Hepatocyte (in vitro differentiated cells): ENCODE results near the gene PLCB2. TPM values are rescaled to one million over a fixed set of nuclear protein-coding genes. Genes with fewer than 3 reads are reported as not detected.
A peak's percentile ranks its signal among the peaks of the same experiment; 100 is the strongest.

ENCODE experiments used
- DNase-seq: peaks from one replicate; pipeline ENCODE4 v3.0.0-alpha.2; 2016; ENCODE audit warnings: low spot score
- H2AFZ ChIP-seq: fragments of 200-600 bp; sonication (generic); 2 replicates; pipeline ENCODE4 v1.6.0; 2016; ENCODE audit warnings: antibody characterized with exemption, mild to moderate bottlenecking
- H3K27ac ChIP-seq: fragments of 200-600 bp; sonication (generic); 2 replicates; pipeline ENCODE4 v1.5.1; 2016; ENCODE audit warnings: mild to moderate bottlenecking
- H3K27me3 ChIP-seq: fragments of 200-600 bp; sonication (generic); 2 replicates; pipeline ENCODE4 v1.6.1; 2016
- H3K36me3 ChIP-seq: fragments of 200-600 bp; sonication (generic); replicated peaks from 2 replicates; pipeline ENCODE4 v1.5.1; 2016; ENCODE audit warnings: low read depth; ENCODE audit not compliant: insufficient read depth
- H3K4me1 ChIP-seq: fragments of 200-600 bp; sonication (generic); 2 replicates; pipeline ENCODE4 v1.5.1; 2016; ENCODE audit warnings: mild to moderate bottlenecking, moderate library complexity; ENCODE audit not compliant: insufficient read depth
- H3K4me2 ChIP-seq: fragments of 200-600 bp; sonication (generic); 2 replicates; pipeline ENCODE4 v1.6.0; 2016
- H3K4me3 ChIP-seq: fragments of 200-600 bp; sonication (generic); 2 replicates; pipeline ENCODE4 v1.5.1; 2016; ENCODE audit warnings: mild to moderate bottlenecking
- H3K79me2 ChIP-seq: fragments of 200-600 bp; sonication (generic); 2 replicates; pipeline ENCODE4 v1.6.0; 2017; ENCODE audit warnings: mild to moderate bottlenecking
- H3K9me2 ChIP-seq: fragments of 200-600 bp; sonication (generic); replicated peaks from 2 replicates; pipeline ENCODE4 v1.6.0; 2017; ENCODE audit warnings: mild to moderate bottlenecking; ENCODE audit not compliant: insufficient read depth
- H3K9me3 ChIP-seq: fragments of 200-600 bp; sonication (generic); 2 replicates; pipeline ENCODE4 v1.5.1; 2016; ENCODE audit warnings: low read depth, mild to moderate bottlenecking
- H4K20me1 ChIP-seq: fragments of 200-600 bp; sonication (generic); 2 replicates; pipeline ENCODE4 v1.6.0; 2016; ENCODE audit warnings: mild to moderate bottlenecking; ENCODE audit not compliant: insufficient read depth, poor library complexity, severe bottlenecking
- EZH2 ChIP-seq: fragments of 200-600 bp; sonication (generic); IDR thresholded peaks from 2 replicates; pipeline ENCODE4 v1.6.1; 2016; ENCODE audit warnings: antibody characterized with exemption, mild to moderate bottlenecking, borderline replicate concordance
- EZH2phosphoT487 ChIP-seq: fragments of 200-600 bp; sonication (generic); IDR thresholded peaks from one replicate; pipeline ENCODE4 v1.6.1; 2018; ENCODE audit warnings: antibody characterized with exemption, mild to moderate bottlenecking, low read depth, moderate library complexity; ENCODE audit not compliant: unreplicated experiment, severe bottlenecking
- WGBS: methylation state at CpG from one replicate; pipeline ENCODE4 v1.1.6; 2016; ENCODE audit warnings: low lambda C conversion rate; ENCODE audit errors: missing lambda C conversion rate; 5-methylcytosine and 5-hydroxymethylcytosine counted together
- polyA plus RNA-seq: library from polyadenylated mRNA; unstranded; fragments of >200 nt; fragmentation: Nextera tagmentation; extraction: Ambion mirVana; gene quantifications from 2 replicates; pipeline ENCODE4 v1.2.1, GENCODE V29; 2016
- total RNA-seq: library from RNA; depleted of rRNA; stranded (reverse); fragments of >200 nt; gene quantifications from 2 replicates; pipeline ENCODE4 v1.2.3, GENCODE V29; 2014
- TF ChIP-seq, protein P1 (sequence below): fragments of 200-600 bp; sonication (generic); IDR thresholded peaks from 2 replicates; pipeline ENCODE4 v1.5.1; 2016; ENCODE audit warnings: antibody characterized with exemption, mild to moderate bottlenecking; ENCODE audit not compliant: poor library complexity

Gene PLCB2
- 1.0 and 1.7 TPM in 2 replicates for total RNA-seq
- polyA plus RNA-seq: 4.4 and 4.9 TPM in 2 replicates

- no peaks in the 10 kb centered on the region for H3K9me3 ChIP-seq
- H2AFZ ChIP-seq: no peak within 1 kb of the TSS
- H3K4me3 ChIP-seq: no peak within 1 kb of the TSS
- H3K36me3 ChIP-seq: no peaks in the 10 kb centered on the region
- DNase-seq: no peak
- WGBS: 46% methylated on average over 13 of the region's 15 CpGs
- TF ChIP-seq EZH2 (no peak), EZH2phosphoT487 (no peak)
- TF ChIP-seq, protein P1, sequence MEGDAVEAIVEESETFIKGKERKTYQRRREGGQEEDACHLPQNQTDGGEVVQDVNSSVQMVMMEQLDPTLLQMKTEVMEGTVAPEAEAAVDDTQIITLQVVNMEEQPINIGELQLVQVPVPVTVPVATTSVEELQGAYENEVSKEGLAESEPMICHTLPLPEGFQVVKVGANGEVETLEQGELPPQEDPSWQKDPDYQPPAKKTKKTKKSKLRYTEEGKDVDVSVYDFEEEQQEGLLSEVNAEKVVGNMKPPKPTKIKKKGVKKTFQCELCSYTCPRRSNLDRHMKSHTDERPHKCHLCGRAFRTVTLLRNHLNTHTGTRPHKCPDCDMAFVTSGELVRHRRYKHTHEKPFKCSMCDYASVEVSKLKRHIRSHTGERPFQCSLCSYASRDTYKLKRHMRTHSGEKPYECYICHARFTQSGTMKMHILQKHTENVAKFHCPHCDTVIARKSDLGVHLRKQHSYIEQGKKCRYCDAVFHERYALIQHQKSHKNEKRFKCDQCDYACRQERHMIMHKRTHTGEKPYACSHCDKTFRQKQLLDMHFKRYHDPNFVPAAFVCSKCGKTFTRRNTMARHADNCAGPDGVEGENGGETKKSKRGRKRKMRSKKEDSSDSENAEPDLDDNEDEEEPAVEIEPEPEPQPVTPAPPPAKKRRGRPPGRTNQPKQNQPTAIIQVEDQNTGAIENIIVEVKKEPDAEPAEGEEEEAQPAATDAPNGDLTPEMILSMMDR: peak; percentile 10
- no peaks in the 10 kb centered on the region for H4K20me1 ChIP-seq
- no peak within 1 kb of the TSS for H3K4me2 ChIP-seq
- no peaks in the 10 kb centered on the region for H3K79me2 ChIP-seq
- no peaks in the 10 kb centered on the region for H3K9me2 ChIP-seq
- H3K27me3 ChIP-seq: peaks cover 10% of the 10 kb centered on the region
- peaks cover 13% of the 10 kb centered on the region for H3K4me1 ChIP-seq
- H3K27ac ChIP-seq: no peak within 1 kb of the TSS
Measured at GRCh38 chr15:40307421-40308211, at the start of gene PLCB2. TSS of gene PLCB2 (minus strand) at chr15:40307935. CDS start at chr15:40307672, 263 bp downstream.

- Histone ChIP-seq H3K4me3 (no peak overlapping the region), H3K4me2 (peak overlapping the region; percentile 95), H4K20me1 (no peaks in the 10 kb centered on the region), H3K79me2 (no peaks in the 10 kb centered on the region), H2AFZ (no peak overlapping the region), H3K27ac (no peak overlapping the region), H3K27me3 (peaks cover 12% of the 10 kb centered on the region), H3K9me2 (no peaks in the 10 kb centered on the region), H3K9me3 (no peaks in the 10 kb centered on the region), H3K4me1 (peaks cover 19% of the 10 kb centered on the region), H3K36me3 (no peaks in the 10 kb centered on the region)
- DNase-seq: no peak
- TF ChIP-seq EZH2: no peak
- TF ChIP-seq, protein P1: no peak
- TF ChIP-seq EZH2phosphoT487: no peak
- 94% methylated on average over 1 of the region's 1 CpG for WGBS
Measured at GRCh38 chr15:40357246-40357645, 49.5 kb upstream of the PLCB2 start.

DNA sequence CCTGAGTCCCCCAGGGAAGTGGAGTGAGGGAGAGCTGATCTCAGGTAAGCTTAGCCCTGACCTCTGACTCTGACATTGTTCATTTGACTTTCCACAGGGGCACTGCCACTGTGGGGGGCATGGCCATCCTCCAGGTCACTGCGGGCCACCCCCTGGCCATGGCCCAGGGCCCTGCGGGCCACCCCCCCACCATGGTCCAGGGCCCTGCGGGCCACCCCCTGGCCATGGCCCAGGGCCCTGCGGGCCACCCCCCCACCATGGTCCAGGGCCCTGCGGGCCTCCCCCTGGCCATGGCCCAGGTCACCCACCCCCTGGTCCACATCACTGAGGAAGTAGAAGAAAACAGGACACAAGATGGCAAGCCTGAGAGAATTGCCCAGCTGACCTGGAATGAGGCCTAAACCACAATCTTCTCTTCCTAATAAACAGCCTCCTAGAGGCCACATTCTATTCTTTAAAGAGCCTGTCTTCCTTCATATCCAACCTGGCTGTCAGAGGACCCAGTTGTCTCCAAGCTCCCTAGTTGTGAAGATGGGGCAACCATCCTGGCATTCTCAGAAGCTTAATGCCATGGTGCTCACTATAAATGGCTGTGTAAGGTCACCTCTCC, 48.3 kb upstream of the PLCB2 start:
- Histone ChIP-seq H3K36me3 (no peaks in the 10 kb centered on the region), H3K4me1 (peaks cover 19% of the 10 kb centered on the region), H3K9me3 (no peaks in the 10 kb centered on the region), H3K4me3 (no peak overlapping the region), H3K79me2 (peaks cover 5% of the 10 kb centered on the region), H3K4me2 (no peak overlapping the region), H3K27ac (no peak overlapping the region), H2AFZ (no peak overlapping the region), H3K9me2 (no peaks in the 10 kb centered on the region), H4K20me1 (no peaks in the 10 kb centered on the region), H3K27me3 (peaks cover 8% of the 10 kb centered on the region)
- whole genome bisulfite sequencing: 95% methylated on average over 5 of the region's 5 CpGs
- DNase-seq: no peak
- no peak for TF ChIP-seq EZH2
- TF ChIP-seq, protein P1: no peak
- no peak for TF ChIP-seq EZH2phosphoT487
